IPS DF 4.7 (cell line): ENCODE results near the gene TTLL4.

ENCODE experiments used
- DNase-seq: peaks from one replicate; pipeline ENCODE4 v3.0.0-alpha.2; 2013; ENCODE audit warnings: low spot score; ENCODE audit errors: extremely low read depth

The TTLL4 gene

DNA sequence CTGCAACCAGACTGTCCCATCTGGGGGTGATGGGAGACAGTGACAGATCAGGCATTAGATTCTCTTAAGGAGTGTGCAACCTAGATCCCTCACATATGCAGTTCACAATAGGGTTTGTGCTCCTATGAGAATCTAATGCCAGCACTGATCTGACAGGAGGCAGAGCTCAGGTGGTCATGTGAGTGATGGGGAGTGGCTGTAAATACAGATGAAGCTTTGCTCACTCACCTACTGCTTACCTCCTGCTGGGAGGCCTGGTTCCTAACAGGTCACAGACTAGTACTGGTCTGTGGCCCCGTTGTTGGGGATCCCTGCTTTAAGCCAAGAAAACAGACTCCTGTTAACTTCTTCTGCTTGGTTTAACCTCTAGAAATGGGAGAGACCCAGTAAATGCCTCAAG is 74.5 kb downstream of the TTLL4 start:
- DNase-seq: no peak

DNA sequence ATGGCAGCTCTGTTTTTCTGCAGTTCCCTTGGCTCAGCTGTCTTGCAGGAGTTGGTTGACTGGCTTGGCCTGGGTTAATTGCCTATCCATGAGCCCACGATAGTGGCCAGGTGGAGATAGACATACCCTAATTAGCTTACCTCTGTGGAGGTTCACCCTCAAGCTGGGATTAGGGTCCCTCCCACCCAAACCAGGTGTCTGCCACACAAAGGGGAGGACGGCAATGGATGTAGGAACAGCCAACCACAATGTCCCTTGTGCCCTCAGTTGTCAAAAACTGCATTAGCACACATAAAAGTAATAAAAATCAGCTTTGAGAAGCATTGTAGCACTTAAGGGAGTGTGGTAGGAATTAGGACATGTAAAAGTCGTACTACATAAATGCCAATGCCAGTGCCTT is 75.5 kb downstream of the TTLL4 start:
- DNase-seq: no peak

DNA sequence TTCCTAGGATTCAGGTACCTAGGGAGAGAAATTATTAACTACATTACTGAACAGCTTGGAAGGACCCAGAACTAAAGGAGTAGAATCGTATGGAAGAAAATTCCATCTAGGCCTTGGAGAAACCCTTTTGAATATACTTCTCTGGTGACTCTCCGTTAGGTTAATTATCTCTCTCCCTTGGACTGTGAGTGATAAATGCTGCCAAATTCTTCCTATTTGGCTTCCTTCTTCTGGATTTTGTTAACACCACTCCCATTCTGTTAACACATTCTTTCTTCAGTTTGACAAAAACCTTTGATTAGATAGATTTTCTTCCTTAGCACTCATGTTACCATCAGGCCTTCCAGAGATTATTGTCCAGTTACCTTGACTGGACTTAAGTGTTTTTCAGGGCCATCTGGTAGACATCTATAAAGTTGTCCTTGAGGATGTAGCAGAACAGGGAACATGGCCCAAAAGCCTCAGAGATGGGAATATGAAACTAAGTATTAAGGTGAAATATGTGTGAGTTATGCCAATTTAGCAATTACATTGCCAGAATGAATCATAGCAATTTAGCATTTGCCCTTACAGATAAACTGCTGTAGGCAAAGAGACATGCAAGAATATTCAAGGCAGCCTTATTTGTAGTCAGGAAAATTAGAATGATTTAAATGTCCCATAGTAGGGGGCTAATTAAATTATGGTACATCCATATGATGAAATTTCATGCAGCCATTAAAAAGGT is 78.1 kb downstream of the TTLL4 start:
- no peak for DNase-seq

DNA sequence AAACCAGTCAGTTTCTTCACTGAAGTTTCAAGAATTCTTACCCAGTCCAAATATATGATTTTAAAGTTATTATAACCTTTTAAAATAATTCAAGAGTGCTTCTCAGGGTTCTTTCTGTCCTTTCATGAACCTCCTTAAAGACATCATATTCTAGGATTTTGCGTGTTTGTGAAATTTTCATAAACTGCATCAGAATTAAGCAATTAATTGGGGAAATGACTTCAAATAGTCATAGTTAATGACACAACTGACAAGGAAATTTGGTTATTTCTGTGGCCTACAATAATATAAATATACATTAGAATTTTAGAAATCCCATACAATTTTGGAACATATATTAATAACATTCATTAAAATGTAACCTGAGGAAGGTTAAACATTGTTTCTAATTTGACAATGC is 81.8 kb downstream of the TTLL4 start:
- no peak for DNase-seq

DNA sequence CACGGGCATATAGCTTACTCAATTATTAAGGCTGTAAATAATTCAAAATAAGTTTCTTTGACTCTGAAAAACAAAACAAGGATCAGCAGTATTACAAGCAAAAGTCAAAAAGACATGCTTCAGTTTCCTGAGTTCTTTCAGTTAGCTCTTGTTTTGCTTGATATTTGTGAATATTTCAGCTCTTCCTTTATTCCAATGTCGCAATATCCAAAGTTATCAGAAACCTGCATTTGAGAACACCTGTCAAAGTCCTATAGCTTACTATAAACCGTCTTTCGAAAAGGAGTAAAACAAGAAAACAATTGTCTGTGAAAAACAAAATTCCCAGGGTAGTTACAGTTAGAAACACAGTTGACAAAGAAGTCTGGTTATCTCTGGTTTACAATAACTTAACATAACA is 86.1 kb downstream of the TTLL4 start:
- no peak for DNase-seq

DNA sequence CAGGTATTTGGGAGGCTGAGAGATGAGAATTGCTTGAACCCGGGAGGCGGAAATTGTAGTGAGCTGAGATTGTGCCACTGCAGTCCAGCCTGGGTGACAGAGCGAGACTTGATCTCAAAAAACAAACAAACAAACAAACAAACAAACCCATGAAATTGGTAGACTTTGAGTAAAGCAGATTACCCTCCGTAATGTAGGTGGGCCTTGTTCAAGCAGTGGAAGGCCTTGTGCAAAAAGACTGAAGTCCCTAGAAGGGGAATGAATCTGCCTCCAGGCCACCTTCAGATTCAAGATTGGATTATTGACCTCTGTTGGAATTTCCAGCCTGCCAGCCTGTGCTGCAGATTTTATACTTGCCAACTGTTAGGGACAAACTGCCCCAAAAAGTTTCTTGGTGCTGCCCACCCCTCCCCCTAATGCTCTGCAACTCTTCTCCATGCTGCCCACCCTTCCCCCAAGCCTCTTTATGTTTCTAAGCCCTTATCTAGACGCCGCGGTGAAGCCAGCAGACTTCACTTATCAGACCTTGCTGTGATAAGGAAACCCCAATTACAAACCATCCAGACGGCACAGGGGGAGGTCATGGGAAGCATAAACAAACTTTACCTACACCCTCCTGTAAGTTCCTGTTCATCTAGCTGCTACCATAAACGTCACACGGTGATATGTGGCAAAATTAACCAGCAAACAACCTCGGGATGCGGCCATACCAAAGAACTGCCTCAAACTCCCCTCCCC is 88.3 kb downstream of the TTLL4 start:
- DNase-seq: no peak

DNA sequence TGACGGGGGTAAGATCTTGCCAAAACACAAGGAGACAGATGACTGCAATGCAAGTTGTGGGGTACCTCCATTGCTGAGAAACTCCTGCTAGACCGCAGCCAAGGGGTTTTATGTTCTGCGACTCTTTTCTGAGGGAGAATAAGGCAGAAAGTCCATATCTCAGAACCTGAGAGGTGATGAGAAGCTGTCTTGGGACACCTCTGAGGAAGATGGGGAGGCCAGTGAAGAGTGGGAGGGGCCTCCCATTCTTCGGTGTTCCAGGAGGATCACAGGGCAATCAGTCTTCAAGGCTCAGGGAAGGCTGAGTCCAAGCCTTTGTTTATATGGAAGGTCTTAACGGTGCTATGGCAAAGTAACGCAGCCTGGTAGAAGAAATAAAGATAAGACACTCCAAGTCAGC is 89.4 kb downstream of the TTLL4 start:
- no peak for DNase-seq

DNA sequence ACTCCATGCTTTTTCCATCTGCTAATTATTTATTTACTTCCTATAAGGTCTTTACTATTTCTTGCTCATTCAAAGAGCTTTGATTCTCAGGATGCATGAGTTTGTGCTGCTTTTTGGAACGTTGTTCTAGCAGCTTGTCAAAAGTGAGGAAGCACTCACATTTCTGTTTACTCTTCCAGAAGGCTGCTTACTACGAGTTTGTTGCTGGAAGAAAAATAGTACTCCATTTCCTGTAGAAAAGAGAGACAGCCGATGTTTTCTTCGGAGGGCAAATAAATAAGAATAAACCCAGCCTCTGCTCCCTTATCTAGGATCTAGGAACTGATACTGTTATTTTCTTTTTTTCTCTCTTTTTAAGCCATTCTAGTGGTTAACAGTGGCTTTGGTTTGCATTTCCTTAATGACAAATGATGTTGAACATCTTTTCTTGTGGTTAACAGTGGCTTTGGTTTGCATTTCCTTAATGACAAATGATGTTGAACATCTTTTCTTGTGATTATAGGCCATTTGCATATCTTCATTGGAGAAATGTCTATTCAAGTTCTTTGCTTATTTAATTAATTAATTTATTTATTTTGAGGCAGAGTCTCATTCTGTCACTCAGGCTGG is 91.9 kb downstream of the TTLL4 start:
- no peak for DNase-seq

DNA sequence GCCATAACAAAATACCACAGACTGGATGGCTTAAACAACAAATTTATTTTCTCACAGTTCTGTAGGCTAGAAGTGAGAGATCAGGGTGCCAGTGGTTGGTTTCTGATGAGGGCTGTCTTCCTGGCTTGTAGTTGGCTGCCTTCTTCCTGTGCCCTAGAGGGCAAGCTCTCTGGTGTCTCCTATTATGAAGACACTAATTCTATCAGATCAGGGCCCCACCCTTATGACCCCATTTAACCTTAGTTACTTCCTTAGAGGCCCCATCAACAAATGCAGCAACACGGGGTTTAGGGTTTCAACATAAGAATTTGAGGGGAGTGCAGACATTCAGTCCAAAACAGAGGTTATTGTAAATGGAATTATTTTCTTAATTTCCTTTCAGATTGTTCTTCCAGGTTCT is 94.2 kb downstream of the TTLL4 start:
- no peak for DNase-seq
